GM12873 (cell line): ENCODE measurements around the gene ATP5ME.

Source experiments
- TF ChIP-seq, protein P1 (sequence below): IDR thresholded peaks from 2 replicates; pipeline ENCODE4 v1.5.1; 2012; ENCODE audit warnings: low read depth, mild to moderate bottlenecking, moderate library complexity, low read length, control low read depth; ENCODE audit not compliant: insufficient read depth; ENCODE audit errors: missing control alignments

Gene ATP5ME

DNA sequence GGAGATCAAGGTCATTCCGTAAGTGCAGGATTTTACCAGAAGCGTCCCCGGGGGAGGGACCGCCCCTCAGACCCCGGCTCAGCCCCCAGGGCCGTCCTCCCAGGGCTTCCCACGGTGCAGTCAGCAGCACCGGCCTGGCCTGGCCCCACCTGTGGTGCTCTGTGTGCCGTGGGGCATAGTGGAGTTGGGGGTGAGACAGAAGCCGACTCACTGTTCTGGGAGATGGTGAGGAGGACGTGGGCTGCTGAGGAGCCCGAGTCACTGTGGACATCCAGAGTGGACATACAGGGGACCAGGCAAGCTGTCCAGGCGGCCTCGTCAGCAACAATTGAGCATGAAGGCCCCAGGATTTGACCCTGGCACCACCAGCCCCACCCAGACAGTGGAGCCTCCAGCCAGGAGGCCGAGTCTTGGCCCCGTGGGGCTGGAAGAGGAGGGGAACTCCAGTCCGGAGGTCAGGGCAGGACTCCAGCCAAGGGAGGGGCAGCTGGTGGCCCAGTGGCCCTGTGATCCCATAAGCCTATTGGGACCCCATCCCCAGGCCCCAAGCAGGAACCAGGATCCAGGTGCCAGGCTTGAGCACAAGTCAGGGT, 19.1 kb downstream of the ATP5ME start:
- TF ChIP-seq, protein P1, sequence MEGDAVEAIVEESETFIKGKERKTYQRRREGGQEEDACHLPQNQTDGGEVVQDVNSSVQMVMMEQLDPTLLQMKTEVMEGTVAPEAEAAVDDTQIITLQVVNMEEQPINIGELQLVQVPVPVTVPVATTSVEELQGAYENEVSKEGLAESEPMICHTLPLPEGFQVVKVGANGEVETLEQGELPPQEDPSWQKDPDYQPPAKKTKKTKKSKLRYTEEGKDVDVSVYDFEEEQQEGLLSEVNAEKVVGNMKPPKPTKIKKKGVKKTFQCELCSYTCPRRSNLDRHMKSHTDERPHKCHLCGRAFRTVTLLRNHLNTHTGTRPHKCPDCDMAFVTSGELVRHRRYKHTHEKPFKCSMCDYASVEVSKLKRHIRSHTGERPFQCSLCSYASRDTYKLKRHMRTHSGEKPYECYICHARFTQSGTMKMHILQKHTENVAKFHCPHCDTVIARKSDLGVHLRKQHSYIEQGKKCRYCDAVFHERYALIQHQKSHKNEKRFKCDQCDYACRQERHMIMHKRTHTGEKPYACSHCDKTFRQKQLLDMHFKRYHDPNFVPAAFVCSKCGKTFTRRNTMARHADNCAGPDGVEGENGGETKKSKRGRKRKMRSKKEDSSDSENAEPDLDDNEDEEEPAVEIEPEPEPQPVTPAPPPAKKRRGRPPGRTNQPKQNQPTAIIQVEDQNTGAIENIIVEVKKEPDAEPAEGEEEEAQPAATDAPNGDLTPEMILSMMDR = no peak

DNA sequence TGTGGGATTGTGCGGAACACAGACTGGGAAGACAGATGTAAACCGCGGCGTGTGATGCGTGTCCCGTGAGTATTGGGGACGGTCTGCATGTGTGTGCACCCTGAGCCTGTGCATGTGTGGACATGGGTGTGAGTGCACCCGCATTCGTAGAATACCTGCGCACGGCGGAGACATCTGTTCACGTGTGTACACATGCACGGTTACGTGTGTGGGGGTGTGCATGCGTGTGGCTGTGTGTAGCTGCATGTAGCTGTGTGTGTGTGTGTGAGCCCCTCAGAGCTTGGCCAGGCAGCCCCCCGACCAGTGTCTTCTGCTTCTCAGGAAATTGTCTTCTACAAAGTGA, 19.6 kb downstream of the ATP5ME start:
- TF ChIP-seq, protein P1 = no peak

DNA sequence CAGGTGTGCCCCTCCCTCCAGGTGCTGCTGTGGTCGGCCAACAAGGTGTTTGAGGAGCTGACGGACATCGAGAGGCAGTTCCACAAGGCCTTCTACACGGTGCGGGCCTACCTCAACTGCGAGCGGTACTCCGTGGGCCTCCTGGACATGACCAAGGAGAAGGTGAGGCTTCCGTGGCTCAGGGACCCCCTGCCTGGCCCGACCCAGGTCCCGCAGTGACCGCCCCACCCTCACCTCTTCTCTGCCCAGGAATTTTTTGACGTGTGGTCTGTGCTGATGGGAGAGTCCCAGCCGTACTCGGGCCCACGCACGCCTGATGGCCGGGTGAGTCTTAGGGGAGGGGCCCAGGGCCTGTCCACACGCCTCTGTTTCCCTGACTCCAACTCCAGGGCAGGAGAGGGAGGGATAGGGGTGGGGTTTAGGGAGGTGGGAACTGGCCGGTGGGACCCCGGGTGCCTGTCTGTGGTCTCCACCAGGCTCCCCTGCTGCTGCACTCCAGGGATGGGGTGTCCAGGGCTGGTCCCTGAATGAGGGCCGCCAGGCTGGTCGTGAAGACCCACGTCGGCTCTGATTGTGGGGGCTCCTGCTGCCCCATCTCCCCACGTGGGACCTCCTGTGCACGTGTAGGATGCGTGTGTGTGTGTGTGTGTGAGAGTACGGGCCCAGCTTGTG, 20.1 kb downstream of the ATP5ME start:
- TF ChIP-seq, protein P1 = no peak

DNA sequence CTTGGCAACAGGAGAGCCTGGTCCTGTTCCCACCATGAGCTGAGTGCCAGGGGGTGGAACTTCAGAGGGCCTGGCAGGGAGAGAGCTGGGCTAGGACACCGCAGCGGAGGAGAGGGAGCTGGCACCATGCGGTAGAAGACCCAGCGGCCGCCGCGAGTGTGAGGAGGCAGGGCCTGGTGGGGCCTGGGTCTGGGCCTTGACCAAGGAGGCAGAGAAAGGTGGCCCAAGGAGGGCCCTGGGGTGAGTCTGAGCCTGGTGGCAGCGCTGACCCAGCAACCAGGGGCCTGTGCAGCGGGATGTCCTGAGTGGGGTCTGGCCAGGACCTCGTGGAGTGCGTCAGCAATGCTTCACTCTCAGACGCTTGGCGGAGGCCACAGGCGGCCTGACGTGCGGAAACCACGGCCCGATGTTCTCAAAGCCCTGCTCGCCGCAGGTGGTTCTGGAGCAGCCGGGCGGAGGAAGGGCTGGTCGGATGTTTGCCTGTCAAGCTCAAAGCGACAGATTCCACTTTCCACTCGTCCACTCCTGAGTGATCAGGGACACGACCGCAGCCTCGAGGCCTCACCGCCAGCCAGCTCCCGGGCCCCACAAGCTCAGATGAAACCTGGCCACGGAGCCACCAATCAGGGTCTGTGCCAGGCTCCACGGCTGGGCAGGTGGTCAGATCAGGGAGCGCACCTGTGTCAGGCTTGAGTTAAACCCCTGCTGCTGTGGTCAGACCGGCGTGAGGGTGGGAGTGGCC, 20.8 kb downstream of the ATP5ME start:
- TF ChIP-seq, protein P1 = no peak

DNA sequence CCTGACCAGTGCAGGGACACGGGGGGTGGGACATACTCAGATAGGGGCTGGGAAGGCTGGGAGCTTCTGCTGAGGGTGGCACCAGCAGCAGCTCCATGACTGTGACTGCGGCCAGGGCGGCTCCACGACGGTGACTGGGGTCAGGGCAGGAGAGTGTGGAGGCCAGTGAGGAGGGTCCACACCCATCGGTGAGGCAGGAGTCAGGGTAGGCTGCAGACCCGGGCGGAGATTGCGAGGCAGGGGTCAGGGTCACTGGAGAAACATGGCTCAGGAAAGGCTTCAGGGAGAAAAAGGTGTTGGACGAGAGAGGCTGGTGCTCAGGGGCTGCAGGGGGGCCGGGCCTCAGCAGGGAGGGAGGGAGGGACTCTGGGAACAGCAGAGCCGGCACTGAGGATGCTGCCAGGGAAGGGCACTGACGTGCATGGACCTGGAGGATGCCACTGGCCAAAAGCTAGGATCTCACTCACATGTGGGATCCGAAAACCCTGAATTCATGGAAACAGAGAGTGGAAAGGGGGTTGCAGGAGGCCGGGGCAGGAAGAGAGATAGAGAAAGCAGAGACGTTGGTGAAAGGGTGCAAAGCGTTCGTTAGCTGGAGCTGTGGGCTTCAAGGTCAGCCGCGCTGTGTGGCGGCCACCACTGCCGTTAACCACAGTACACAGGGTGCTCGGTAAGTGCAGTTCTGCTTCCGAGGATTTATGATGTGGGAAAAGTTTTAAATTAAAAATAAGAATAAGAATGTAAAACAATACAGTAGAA, 22.0 kb downstream of the ATP5ME start:
- TF ChIP-seq, protein P1 = no peak

DNA sequence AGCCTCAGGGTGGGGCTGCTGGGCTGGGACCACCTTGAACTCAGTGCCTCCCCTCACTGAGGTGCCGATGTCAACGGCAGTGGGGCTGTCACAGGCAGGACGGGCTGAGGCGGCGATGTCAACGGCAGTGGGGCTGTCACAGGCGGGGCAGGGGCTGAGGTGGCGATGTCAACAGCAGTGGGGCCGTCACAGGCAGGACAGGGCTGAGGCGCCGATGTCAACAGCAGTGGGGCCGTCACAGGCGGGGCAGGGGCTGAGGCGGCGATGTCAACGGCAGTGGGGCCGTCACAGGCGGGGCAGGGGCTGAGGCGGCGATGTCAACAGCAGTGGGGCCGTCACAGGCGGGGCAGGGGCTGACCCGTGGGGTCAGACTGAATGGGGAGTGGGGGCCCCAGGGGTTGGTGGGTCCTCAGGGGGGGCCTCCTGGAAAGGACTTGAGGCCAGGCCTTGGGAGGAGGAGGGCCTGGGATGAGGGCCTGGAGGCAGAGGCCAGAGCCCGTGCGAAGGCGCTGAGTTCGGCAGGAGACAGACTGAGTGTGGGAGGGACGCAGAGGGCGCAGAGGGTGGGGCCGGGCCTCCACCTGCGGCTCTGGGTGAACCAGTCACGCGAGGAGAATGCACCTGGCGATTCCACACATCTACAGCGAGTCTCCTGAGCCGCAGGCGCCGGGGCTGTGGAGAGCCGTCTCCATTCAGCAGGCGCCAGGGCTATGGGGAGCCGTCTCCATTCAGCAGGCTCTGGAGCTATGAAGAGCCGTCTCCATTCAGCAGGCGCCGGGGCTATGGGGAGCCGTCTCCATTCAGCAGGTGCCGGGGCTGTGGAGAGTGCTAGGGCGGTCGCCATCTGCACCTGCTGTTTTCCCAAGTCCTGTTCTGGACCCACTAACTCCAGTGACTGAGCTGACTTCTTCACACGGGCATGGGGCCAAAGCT, 22.9 kb downstream of the ATP5ME start:
- TF ChIP-seq, protein P1 = no peak
